OCI-M2 (cell line): ENCODE data around the gene ROCK2.

Experiments used
- DNase-seq: peaks from one replicate; lab custom pipeline; 2025; ENCODE audit not compliant: unreplicated experiment; lab: John Stamatoyannopoulos, UW

ROCK2 gene

GRCh38 chr2:11344342-11344955, at the start of gene ROCK2:
Gene ROCK2, minus strand, starts transcription at chr2:11344636. Its CDS starts 500 bp downstream, at chr2:11344136.
- no peak for DNase-seq

- no peak for DNase-seq
Observed at GRCh38 chr2:11393711-11394236, 49.3 kb upstream of the ROCK2 start.

GRCh38 chr2:11391942-11392266, 47.5 kb upstream of the ROCK2 start:
- no peak for DNase-seq

- no peak for DNase-seq
Observed at GRCh38 chr2:11390399-11390658, 45.9 kb upstream of the ROCK2 start.

- DNase-seq, result no peak
Observed at GRCh38 chr2:11389551-11390398, 45.3 kb upstream of the ROCK2 start.

GRCh38 chr2:11389052-11389420, 44.6 kb upstream of the ROCK2 start:
- DNase-seq, result no peak

GRCh38 chr2:11388262-11389051, 44.0 kb upstream of the ROCK2 start:
- DNase-seq, result no peak

- DNase-seq, result no peak
Observed at GRCh38 chr2:11387843-11388242, 43.4 kb upstream of the ROCK2 start.

GRCh38 chr2:11387100-11387390, 42.6 kb upstream of the ROCK2 start:
- no peak for DNase-seq

- no peak for DNase-seq
Observed at GRCh38 chr2:11385847-11386246, 41.4 kb upstream of the ROCK2 start.

- DNase-seq, result no peak
Observed at GRCh38 chr2:11385216-11385615, 40.8 kb upstream of the ROCK2 start.

- DNase-seq, result no peak
Observed at GRCh38 chr2:11379558-11379957, 35.1 kb upstream of the ROCK2 start.

- no peak for DNase-seq
Observed at GRCh38 chr2:11377928-11378545, 33.6 kb upstream of the ROCK2 start.

- DNase-seq, result no peak
Observed at GRCh38 chr2:11376071-11376470, 31.6 kb upstream of the ROCK2 start.

- DNase-seq, result no peak
Observed at GRCh38 chr2:11375689-11376027, 31.2 kb upstream of the ROCK2 start.

GRCh38 chr2:11375025-11375688, 30.7 kb upstream of the ROCK2 start:
- DNase-seq, result no peak

- no peak for DNase-seq
Observed at GRCh38 chr2:11373096-11373495, 28.7 kb upstream of the ROCK2 start.

GRCh38 chr2:11371092-11371937, 26.9 kb upstream of the ROCK2 start:
- no peak for DNase-seq

- DNase-seq, result no peak
Observed at GRCh38 chr2:11370377-11371091, 26.1 kb upstream of the ROCK2 start.

GRCh38 chr2:11368059-11368572, 23.7 kb upstream of the ROCK2 start:
- no peak for DNase-seq
